GM12878 (cell line): ENCODE data around the gene MPC1L.
"Not testable (repeated sequence)": the region's sequence is repeated elsewhere in the genome, so short reads cannot be mapped to it uniquely, and the experiment has no call there.

Source experiments
- BACH1 ChIP-seq: fragments of 450-650 bp; IDR thresholded peaks from 2 replicates; pipeline ENCODE4 v1.6.1; 2017; ENCODE audit warnings: mild to moderate bottlenecking, borderline replicate concordance
- CTCF ChIP-seq, 3 experiments: IDR thresholded peaks in 2 of 3; conservative IDR thresholded peaks in 1 of 3; 2 replicates each; pipeline ENCODE4 v1.5.1; 2011; ENCODE audit warnings: low read depth in 3 of 3, low read length in 3 of 3, mild to moderate bottlenecking in 3 of 3, control low read depth in 2 of 3, moderate library complexity in 2 of 3, inconsistent platforms in 1 of 3, mixed read lengths in 1 of 3; ENCODE audit not compliant: control insufficient read depth in 2 of 3, insufficient read depth in 1 of 3; ENCODE audit errors: extremely low read depth in 1 of 3
- GABPA ChIP-seq: IDR thresholded peaks from 2 replicates; pipeline ENCODE4 v1.6.1; 2014; ENCODE audit warnings: antibody characterized with exemption, low read depth, mild to moderate bottlenecking, inconsistent platforms
- HDGF ChIP-seq: fragments of 450-650 bp; IDR thresholded peaks from 2 replicates; pipeline ENCODE4 v1.6.1; 2016; ENCODE audit warnings: antibody characterized with exemption
- MAX ChIP-seq: IDR thresholded peaks from 2 replicates; pipeline ENCODE4 v1.6.1; 2012; ENCODE audit warnings: low read depth, low read length, improper control_type of control experiment
- NFXL1 ChIP-seq: fragments of 450-650 bp; IDR thresholded peaks from 2 replicates; pipeline ENCODE4 v1.6.1; 2017; ENCODE audit warnings: antibody characterized with exemption, mild to moderate bottlenecking, borderline replicate concordance
- NR2C2 ChIP-seq: IDR thresholded peaks from 2 replicates; pipeline ENCODE4 v1.6.1; 2011; ENCODE audit warnings: borderline replicate concordance, low read depth; ENCODE audit not compliant: control insufficient read depth, insufficient read length
- POLR2A ChIP-seq: IDR thresholded peaks from 2 replicates; pipeline ENCODE4 v1.6.1; 2011; ENCODE audit warnings: low read depth, mild to moderate bottlenecking, low read length
- RAD21 ChIP-seq: IDR thresholded peaks from 2 replicates; pipeline ENCODE4 v1.6.1; 2011; ENCODE audit warnings: mild to moderate bottlenecking, low read depth, low read length, moderate library complexity; ENCODE audit not compliant: insufficient read depth
- RCOR1 ChIP-seq: conservative IDR thresholded peaks from 2 replicates; pipeline ENCODE4 v1.6.1; 2012; ENCODE audit warnings: low read depth, low read length, improper control_type of control experiment
- TAF1 ChIP-seq: IDR thresholded peaks from 2 replicates; pipeline ENCODE4 v1.6.1; 2011; ENCODE audit warnings: mild to moderate bottlenecking, low read depth, low read length, borderline replicate concordance

DNA sequence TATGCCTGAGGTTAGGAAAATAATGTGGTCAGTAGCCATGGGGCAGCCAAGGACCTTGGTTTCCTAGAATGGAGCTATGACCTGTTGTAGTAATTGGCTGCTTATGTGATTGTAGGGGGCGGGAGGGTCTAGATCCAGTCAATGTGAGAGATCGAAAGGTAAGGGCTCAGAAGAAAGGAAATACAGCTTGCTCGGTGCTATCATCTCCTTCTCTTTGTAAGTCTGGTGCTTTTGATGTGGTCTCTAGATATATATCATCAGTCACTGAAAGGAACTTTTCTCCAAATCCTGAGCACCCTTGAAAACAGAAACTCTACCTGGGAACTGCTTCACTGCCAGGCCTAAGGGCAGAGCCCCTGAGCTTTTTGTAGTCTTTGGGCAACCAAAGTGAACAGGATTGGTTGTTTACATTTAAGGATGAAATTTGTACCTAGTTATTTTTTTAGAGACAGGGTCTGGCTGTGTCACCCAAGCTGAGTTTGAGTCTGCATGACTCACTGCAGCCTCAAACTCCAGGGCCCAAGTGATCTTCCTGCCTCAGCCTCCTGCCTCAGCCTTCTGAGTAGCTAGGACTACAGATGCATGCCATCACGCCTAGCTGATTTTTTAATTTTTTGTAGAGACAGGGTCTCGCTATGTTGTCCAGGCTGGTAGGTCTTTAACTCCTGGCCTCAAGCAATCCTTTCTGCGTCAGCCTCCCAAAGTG, 33.5 kb upstream of the MPC1L start:
- not testable (repeated sequence) for TF ChIP-seq NFXL1; MAX; BACH1; RCOR1; CTCF (IDR thresholded peaks at IDR 0.05 in 2 of 3, conservative IDR thresholded peaks at IDR 0.05 in 1 of 3; ENCODE audit: control insufficient read depth in 2 of 3, extremely low read depth in 1 of 3, insufficient read depth in 1 of 3, low read depth in 3 of 3, low read length in 3 of 3); TAF1; HDGF; GABPA; NR2C2; RAD21; POLR2A
